NB4 (cell line): ENCODE data around the gene OSBPL8.

ENCODE experiments used
- DNase-seq: peaks from one replicate; pipeline ENCODE4 v3.0.0; 2010; ENCODE audit warnings: low read depth
- H3K4me3 ChIP-seq: one replicate; pipeline ENCODE4 v1.5.1; 2011; ENCODE audit warnings: mild to moderate bottlenecking, low read depth, low read length, moderate library complexity
- CTCF ChIP-seq: IDR thresholded peaks from one replicate; pipeline ENCODE4 v1.5.1; 2012; ENCODE audit warnings: low read depth, low read length
- MAX ChIP-seq: IDR thresholded peaks from 2 replicates; pipeline ENCODE4 v1.6.1; 2011; ENCODE audit warnings: low read depth, low read length
- MYC ChIP-seq: IDR thresholded peaks from 2 replicates; pipeline ENCODE4 v1.6.1; 2011; ENCODE audit warnings: low read depth, low read length
- POLR2A ChIP-seq: IDR thresholded peaks from 2 replicates; pipeline ENCODE4 v1.6.1; 2011; ENCODE audit warnings: mild to moderate bottlenecking; ENCODE audit not compliant: insufficient read length; ENCODE audit errors: extremely low read depth

The OSBPL8 gene

GRCh38 chr12:76571256-76571655 lies 11.7 kb upstream of the OSBPL8 start:
- DNase-seq = no peak
- no peak overlapping the region for H3K4me3 ChIP-seq
- TF ChIP-seq MAX (no peak), MYC (no peak), CTCF (no peak)

GRCh38 chr12:76569685-76570604 lies 10.4 kb upstream of the OSBPL8 start:
- TF ChIP-seq POLR2A = no peak
- no peak for TF ChIP-seq MYC
- TF ChIP-seq CTCF = no peak
- no peak for TF ChIP-seq MAX
- H3K4me3 ChIP-seq = no peak overlapping the region
- DNase-seq = no peak

- DNase-seq = no peak
- H3K4me3 ChIP-seq = no peak overlapping the region
- TF ChIP-seq MAX (no peak), CTCF (no peak), POLR2A (no peak), MYC (no peak)
Observed at GRCh38 chr12:76568888-76569551, 9.4 kb upstream of the OSBPL8 start.

GRCh38 chr12:76568130-76568529 lies 8.6 kb upstream of the OSBPL8 start:
- no peak overlapping the region for H3K4me3 ChIP-seq
- no peak for DNase-seq
- TF ChIP-seq MYC = no peak
- no peak for TF ChIP-seq POLR2A
- TF ChIP-seq MAX = no peak
- TF ChIP-seq CTCF = no peak

GRCh38 chr12:76563061-76563460 lies 3.5 kb upstream of the OSBPL8 start:
- DNase-seq = no peak
- H3K4me3 ChIP-seq = no peak overlapping the region
- TF ChIP-seq CTCF (no peak), MAX (no peak), MYC (no peak), POLR2A (no peak)
